ENCODE measurements around the gene DISC1.
A peak's percentile ranks its signal among the peaks of the same experiment; 100 is the strongest.

DISC1 gene

DNA sequence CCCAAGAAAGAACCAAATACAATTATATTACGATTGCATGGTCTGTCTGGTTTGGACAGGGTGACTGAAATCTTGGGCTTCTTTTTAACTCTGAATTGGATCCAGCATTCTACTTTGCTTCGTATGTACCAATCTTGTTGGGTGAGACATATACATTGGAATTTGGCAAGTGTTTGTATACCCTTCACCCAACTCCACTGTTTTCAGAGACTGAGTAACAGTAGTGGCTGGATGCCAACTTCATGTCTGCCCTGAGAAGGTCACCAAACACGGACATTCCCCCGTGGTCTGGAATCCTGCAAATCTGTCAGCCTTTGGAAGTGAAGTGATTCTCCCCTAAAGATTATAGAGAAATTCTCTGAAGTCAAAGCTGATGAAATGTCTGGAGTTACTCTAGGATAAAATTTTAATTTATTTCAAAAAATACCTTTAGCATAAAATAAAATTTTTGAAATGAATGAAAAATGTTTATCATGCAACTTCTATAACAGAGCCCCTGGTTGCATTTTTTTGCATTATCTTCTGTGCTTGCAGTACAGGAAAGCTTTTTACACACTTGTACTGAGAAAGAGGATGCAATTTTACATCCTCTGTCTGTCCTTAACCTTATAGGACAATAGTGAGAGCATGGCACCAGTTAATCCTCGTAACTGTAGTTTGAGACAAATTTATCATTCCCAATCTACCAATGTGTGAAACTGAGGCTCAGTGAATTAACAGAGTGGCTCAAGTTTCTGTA is 201.8 kb downstream of the DISC1 start:
- peak; percentile 94 for DNase-seq

DNA sequence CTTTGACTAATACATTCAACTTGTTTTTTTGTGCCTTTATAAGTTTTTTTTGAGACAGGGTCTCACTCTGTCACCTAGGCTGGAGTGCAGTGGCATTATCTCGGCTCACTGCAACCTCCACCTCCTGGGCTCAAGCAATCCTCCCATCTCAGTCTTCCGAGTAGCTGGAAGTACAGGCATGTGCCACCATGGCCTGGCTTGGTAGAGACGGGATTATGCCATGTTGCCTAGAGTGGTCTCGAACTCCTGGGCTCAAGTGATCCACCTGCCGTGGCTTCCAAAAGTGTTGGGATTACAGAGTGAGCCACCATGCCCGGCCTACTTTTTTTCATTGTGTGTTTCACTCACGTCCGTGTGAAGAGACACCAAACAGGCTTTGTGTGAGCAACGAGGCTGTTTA is 202.7 kb downstream of the DISC1 start:
- no peak for DNase-seq

DNA sequence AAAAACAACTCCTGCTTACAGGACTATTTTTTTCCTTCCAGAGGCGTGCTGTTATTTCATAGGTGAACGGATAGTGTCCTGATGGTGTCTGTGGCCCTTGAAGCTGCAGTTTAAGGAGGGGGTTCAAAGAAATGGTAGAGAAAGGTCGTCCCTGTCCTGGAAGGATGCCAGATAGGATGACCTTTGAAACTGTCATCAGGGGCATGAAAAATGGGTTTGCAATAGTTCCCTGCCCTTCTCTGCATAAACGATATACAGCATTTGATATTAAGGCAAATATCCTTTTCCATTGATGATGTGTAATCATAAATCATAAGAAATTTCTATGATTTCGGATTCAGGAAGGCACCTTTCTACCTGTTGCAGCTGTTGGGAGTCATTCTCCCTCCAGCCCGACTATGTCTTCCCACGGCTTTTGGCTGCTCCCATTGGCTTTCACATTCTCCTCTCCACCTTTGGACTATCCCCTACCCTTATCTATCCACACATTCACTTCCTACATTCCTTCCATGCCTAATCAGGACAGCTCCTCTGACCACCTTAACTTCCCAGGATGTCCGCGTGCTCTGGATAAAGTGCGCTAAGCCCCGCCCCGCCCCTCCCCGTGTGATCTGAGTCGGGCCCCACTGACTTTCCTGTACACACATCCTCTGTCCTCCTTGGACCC is 209.8 kb downstream of the DISC1 start:
- no peak for DNase-seq

DNA sequence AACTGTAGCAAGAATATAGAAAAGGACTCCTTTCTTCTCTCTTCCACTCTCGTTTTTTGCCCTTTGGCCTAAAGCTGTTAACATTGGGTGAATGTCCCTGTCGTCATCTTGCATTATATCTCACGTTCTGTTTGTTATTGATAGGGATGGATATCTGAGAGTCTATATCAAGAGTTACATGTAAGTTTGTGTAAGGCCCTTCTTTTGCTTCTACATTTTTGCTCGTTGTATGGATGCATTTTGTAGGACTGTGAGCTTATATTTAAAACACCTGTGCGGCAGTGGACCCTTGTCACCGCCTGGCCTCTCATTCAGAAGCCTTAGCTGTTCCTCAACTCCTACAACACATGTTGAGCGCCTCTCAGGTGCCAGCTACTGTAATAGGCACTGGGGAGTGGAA is 211.9 kb downstream of the DISC1 start:
- DNase-seq, result no peak

DNA sequence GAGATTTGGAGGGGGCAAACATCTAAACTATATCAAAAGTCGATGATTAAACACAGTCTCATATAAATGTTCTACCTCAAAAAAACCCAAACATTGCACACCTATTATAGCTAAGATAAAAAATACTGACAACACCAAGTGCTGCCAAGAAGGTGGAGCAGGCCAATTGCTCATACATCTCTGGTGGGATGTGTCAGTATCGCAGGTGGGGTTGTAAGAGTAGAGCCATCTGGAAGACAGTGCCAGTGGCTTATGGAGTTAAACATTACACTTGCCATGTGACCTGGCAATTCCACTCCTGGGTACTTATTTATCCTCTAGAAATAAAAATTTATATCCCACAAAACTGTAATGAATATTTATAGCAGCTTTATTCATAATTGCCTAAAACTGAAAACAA is 213.4 kb downstream of the DISC1 start:
- DNase-seq, result no peak

DNA sequence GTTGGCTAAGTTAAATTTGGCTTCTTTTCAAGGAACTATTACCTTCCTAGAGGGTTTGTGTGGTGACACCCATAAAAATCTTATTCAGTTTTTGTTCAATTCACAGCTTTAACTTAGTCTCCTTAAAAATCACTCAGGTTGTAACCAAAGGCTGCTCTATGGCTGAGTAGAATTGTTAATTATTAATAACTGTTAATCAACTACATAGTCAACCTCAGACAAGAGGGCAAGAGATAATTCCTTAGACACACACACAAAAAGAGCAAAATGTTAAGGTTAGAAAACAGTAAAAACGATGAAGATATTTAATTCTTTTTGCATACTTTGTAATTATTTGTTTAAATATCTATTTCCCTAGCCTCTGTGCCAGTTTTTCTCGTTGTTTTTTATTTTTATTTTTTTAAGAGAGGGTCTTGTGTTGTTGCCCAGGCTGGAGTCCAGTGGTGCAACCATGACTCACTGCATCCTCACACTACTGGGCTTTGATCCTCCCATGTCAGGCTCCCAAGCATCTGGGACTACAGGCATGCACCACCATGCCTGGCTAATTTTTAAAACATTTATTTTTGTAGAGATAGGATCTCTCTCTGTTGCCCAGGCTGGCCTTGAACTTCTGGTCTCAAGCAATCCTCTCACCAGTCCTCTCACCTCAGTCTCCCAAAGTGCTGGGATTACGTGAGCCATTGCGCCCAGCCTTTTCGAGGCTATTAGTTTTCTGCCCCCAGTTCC is 215.2 kb downstream of the DISC1 start:
- DNase-seq, result no peak

DNA sequence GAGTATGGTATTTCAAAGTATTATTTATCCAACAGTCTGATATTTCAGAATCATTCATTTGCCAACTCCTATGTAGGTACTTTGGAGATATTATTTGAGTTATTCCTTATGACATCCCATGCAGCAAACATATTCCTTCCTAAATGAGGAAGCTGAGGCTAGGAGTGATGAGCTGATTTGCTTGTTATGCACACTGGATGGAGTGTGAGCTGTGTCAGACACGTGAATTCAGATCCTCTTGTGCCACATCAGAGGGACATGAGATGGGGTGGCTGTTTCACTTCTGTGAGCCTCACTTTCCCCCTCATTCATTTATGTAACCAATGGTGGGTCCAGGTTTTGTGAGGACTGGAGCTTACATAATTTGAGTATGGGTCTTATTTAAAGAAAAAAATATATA is 215.9 kb downstream of the DISC1 start:
- DNase-seq, result no peak

DNA sequence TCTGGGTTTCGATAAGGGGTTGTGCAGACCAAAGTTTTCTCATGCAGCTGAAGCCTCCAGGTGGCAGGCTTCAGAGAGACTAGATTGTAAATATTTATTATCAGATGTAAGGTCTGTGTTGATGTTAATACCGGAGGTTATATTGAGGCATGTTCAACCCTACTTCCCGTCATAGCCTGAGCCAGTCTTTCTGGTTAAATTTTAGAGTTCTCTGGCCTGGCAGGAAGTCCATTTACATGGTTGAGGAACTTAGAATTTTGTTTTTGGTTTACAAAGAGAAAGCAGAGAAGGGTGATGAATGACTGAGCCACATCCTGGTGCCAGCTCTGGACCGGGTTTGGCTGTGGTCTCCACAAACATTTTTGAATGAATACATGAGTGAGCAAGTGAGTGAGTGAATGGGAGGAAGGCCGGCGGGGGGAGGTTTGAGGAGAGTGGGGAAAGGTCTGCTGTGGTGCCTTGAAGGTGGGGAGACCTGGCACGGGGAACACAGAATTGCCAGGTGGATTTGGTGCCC is 218.5 kb downstream of the DISC1 start:
- no peak for DNase-seq

DNA sequence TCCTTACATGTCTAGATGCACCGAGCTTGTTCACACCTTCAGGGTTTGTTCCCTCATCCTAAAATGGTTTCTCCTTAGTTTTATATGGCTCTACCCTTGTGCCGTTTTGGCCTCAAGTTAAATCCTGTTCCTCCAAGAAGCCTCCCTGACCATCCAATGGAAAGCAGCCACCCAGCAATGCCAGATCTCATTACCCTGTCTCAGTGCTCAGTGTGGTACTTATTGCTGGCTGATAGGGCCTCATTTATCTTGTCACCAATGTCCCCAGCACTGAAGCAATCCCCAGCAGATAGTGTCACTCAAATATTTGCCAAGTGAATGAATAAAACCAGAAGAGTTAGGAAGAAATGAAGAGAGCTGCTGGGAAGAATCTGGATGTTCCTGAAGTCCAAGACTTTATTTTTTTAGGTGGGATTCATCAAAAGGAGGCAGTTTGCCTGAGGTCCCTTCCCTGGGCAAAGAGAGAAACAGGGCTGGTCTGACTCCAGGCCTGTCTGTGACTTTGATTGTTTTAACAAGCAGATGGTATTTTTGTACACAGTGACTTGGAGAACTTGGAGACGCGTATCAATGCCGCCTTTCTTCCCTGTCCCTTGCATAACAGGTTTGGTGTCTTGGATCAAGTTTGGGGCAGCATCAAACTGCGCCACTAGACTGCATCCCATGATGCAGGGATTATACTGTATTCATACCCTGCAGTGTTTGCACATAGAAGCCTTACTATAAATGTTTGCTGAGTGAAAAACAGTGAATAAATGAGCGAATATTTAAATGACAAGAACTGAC is 221.2 kb downstream of the DISC1 start:
- DNase-seq, result no peak

DNA sequence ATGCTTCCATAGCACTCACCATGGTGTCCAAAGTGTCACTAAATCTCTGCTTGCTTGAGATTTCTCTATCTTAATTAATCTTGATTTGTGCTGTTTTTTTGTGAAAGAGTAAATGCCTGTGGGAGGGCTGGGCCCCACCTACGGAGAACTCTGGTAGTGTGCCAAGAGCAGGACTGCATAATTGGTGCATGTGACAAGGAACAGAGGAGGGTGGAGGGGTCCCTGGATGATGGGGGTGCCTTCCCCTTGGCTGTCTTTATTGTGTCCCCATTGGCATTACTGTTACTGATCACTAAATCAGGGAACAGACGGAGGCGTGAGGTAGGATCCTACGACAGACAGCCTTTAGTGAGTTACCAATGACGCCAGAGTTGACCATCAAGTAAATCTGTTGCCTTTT is 223.4 kb downstream of the DISC1 start:
- no peak for DNase-seq

DNA sequence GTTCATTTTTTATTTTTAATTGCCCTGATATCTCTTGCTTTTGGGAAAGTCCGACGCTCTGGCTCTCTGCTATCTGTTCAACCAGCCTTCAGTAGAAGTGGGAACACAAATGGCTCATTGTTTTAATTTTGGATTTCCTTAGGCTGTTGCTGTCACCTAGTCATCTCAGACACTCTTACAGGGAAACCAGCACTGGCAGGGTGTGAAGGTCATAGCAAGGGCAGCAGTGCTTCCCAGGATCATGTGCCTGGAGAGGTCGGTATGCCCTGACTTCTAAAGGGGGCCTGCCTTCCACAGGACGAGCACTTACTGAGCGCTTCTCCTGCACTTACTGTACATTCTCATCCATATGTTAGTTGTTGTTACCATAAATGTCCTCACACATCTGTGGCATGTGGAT is 224.2 kb downstream of the DISC1 start:
- DNase-seq, result no peak

DNA sequence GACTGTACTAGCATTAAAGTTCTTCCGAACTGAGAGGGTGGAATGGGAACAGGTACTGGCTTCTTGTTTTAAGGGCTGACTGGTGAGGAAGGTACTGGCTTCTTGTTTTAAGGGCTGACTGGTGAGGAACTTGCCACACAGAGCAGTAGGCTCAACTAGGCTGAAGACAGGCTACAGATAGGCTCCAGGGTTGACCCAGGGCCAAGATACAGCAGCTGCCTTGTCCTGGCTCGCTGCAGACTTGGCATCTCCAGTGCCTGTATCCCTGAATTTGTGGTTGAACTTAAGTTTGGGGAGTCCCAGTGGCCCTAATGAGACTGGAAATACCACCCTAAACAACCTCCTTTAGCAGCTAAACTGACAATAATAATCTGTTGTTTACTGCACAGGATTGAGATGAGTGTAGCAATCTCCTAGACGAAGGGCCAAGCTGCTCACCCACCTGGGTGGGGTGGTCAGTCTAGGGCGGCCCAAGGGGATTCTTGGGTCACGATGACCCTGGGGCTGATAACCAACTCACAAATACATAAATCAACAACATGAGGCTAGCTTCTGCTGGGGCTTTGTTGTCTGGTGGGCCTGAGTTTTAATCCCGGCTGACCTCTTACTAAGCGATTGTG is 227.1 kb downstream of the DISC1 start:
- no peak for DNase-seq

DNA sequence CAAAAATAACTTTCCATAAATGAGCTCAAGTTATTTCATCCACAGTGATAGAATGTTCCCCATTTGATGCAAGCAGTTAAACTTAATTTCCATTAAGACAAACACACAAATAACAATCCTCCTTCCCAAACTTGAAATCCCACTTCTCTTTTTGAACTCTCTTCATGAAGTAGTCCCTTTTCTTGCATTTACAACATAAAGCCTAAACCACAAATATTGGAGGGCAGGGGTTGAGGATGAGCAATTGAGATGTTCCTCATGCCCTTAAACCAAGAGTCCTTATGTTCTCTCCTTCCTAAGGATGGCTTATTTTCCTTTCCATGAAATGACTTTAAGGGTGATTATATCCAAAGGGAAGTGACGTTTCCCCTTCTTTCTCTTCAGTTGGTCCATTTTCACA is 228.8 kb downstream of the DISC1 start:
- DNase-seq, result no peak

DNA sequence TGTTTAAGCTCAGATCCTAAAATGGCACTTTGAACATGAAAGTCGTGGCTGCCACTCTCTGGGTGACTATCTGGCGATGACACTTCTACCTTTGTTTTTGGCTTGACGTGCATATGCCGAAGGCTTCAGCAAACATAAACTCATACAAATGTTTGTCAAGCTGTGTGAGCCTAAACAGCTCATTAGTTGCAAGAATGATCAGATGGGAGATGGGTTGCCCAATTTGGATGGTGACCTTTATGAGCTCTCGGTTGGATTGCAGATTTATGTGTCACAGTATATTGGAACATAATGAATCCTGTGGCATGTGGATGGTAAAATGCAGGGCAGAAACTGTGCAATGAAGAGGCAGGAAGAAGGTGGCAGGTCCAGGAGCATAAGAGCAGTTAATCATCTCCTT is 229.3 kb downstream of the DISC1 start:
- DNase-seq, result no peak

DNA sequence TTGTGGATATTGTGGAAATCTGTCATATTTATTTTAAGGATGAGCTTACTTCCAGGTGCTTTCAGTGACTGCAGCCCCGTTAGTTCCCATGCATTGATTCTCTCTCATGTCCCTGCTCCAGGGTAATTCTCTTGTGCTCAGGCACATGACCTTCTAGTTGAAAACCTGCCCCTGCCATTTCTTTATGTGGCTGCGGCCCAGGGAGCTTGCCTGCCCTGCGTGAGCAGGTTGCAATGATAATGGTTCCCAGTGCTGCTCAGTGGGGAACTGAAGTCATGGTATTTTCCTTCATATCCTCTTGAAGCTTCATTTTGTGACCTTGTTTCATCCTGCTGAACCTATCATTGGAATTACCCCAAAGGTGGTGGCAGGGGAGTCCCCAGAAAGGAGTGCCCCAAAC is 229.8 kb downstream of the DISC1 start:
- DNase-seq, result no peak

DNA sequence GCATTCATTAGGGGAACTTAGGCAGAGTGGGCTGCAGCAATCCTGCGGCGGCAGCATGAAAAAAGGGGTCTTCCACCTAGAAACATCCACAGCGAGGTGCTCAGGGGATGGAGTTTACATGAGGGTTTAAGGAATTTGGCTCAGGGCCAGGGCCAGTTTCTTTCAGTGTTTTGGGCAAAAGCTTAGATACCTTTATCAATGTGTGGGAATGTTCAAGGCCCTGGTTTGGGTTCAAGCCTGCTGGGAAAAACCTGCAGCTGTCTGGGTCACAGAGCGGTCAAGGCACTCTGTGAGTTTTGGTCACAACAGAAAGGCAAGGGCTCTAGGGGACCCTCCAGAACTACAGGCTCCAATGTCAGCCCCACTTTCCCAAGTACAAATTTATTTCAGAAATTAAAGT is 230.3 kb downstream of the DISC1 start:
- DNase-seq, result no peak

DNA sequence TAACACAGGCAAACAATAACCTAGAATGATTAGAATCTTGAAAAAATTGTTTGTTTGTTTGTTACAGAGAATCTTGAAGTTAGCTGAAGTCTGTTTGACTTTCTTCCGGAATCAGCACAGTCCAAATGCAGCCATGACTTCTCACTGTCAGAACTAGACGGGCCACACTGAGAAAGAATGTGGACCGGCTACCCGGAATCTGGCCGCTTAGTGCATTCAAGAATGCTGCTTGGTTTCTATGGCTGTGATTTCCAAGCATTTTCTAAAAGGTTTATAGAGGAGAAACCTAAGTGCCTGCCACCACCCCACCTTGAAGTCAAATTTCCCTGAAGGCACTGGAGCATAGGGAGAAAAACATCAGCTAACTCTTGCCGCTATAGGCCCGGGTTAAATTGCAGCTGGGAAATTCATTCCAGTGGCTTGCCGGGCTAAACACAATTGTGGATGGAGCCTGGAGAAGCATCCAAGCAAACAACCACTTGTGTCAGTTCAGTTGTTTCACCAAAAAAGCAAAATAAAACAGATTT is 231.1 kb downstream of the DISC1 start:
- DNase-seq, result no peak

DNA sequence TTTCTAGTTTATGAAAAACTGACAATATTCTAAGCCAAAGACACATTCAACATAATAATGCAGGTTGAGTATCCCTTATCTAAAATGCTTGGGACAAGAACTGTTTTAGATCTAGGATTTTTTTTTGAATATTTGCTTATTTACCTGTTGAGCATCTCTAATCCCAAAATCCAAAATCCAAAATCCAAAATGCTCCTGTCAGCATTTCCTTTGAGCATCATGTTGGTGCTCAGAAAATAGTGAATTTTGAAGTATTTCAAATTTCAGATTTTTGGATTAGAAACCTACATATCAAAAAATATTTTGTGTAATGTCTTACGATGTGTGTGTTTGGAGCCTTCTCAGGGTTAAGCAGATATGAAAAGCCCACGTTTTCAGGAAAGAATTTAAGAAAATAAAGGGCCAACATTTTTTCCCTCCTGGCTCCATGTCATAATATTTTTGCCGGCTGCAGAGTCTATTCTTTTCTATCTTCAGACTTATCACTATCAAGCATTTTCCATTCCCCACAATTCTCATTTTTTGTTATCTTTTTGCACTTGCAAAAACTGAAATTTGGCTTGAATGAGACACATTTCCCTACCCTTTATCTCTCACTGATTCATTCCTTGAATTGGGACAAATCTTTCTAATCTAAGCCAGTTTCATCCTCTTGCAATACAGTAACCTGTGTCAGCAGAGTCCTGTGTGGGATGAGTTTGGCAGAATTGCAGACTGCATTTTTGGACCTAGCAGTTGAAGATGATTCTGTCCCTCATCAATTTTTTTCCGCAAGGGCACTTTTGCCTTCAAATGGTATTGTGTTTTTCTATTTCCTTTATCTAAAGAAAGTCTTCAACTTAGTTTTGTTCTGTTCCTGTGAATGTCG is 233.9 kb downstream of the DISC1 start:
- DNase-seq, result no peak

DNA sequence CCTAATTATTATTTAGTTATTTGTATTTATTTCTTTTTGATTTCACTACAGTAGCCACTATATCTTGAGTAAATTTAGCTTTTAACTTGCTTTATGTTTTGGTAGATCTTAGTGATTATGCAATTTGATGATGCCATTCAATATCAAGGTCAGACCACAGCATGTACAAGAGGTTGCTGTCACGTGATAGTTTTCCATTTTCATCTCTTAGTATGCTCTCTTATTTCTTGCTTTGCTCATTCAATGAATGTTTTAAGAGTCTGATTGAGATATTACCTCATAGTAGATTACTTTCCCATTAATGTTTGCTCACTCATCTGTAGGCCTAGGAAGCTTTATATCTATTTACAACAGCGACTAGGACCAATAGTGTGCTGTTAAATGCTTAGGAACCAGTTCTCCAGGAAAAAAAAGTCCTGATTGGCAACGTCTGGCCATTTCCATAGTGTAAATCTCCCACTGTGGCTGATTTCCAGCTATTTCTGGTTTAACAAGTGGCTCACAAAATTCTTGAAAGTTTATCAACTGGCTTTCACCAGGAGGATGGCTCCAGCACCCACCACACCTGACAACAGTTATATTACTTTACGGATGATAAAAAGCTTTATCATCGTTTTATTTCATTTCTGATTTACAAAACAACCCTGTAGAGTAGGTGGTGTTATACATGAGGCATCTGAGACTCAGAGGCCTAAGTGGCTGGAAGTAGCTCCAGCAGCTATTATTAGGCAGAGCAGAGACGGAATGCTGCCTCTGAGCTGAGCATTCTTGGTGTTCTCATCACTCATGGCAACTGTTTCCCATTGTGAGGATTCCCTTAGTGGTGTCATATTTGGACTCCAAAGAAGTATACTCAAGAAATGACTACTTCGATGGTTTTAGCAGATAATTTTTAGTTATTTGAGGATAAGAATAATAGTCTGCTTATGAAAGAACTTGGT is 235.2 kb downstream of the DISC1 start:
- peak; percentile 55 for DNase-seq

DNA sequence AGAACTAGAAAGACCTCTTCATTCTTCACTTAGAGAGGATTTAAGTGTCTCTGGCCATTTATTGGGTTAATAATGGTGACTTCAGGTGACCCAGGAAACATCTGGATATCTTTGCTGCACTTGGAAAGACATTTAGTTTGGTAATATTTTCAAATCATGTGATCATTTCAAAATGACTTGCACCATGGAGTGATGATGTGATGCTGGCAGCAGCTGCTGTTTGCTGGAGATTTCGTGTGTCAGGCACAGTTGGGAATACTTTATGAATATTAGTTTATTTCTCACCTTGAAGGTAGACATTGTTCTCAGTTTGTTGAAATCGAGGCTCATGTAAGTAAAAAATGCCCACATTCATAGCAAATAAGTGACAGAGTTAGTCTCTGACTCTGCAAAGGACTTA is 236.0 kb downstream of the DISC1 start:
- no peak for DNase-seq

Measured in fibroblast of skin of right quadriceps (primary cell).